Measurements from ENCODE around the gene ZC3H4.

Gene ZC3H4

DNA sequence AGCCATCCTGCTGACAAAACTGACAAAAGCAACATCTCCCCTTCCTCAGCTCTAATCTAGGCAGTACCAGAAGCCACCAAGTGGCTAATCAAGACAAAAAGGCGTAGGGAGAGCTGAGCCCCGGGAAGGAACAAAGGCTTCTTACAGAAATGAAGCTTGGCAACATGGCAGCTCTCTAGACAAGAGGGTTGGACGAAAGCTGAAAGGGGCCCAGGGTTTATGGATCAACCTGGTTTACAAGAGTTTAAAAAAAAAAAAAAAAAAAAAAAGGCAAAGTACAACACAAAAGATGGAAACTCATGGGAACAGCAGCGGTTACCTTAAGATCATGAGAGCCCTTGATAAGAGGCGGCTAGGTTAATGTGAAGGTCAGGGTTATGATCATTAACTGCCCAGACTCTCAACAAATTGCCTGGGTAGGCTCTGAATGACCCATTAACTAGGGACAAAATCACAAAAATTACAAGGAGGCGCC is 14.0 kb downstream of the ZC3H4 start:
- no peak for DNase-seq (ENCODE audit: low read depth)
- TF ChIP-seq, protein P1, sequence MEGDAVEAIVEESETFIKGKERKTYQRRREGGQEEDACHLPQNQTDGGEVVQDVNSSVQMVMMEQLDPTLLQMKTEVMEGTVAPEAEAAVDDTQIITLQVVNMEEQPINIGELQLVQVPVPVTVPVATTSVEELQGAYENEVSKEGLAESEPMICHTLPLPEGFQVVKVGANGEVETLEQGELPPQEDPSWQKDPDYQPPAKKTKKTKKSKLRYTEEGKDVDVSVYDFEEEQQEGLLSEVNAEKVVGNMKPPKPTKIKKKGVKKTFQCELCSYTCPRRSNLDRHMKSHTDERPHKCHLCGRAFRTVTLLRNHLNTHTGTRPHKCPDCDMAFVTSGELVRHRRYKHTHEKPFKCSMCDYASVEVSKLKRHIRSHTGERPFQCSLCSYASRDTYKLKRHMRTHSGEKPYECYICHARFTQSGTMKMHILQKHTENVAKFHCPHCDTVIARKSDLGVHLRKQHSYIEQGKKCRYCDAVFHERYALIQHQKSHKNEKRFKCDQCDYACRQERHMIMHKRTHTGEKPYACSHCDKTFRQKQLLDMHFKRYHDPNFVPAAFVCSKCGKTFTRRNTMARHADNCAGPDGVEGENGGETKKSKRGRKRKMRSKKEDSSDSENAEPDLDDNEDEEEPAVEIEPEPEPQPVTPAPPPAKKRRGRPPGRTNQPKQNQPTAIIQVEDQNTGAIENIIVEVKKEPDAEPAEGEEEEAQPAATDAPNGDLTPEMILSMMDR (conservative IDR thresholded peaks at IDR 0.05; ENCODE audit: low read depth, low read length) = no peak
- no peak overlapping the region for H3K4me3 ChIP-seq (ENCODE audit: low read length)

DNA sequence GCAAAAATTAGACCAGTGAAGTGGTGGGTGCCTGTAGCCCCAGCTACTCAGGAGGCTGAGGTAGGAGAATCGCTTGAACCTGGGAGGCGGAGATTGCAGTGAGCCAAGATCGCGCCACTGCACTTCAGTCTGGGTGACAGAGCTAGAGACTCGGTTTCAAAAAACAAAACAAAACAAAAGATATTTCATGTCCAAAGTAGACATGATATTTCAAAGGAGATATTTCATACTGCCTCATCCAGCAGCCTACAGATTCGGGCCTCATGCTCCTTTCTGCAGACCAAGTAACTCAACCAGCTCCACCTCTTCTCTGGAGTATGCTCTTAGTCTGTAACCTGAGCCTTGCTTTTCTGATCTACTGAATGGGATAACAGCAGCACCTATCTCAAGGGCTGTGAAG is 15.0 kb downstream of the ZC3H4 start:
- no peak for DNase-seq (ENCODE audit: low read depth)
- H3K4me3 ChIP-seq (ENCODE audit: low read length) = no peak overlapping the region
- TF ChIP-seq, protein P1 (conservative IDR thresholded peaks at IDR 0.05; ENCODE audit: low read depth, low read length) = no peak

DNA sequence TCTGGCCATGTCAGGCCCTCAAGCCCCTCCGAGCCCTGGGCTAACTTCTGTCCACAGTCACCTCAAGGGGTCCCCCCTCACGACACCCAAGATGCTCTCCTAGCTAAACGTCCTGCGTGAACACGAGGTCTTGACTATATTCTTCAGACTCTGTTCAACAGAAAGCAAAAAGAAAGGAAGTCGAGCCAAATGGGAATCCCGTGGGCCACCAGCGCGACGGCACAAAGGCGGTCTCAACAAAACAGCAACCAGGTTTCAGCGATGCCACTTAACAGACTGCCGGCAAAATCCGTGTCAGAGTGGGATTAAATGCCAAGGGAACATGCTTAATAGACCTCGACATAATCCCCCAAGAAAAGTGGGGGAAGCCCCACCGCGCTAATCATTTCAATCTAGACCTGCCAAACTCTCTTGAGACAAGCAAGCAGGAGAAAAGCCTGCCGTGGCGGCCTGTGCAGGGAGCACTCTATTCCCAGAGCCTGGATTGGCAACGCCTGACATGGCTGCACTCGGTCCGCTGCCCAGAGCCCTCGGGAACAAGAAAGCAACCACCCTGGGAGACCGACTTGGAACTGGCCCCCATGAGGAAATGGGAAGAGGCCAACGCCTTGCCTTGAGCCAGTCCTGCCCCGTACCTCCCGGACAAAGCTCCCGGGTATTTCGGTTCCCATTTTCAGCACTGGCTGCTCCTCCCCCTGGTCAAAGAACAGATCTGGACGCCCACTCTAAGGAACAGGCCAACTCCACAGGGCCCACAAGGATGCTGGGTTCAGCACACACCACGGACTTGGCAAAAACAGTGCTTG is 16.0 kb downstream of the ZC3H4 start:
- TF ChIP-seq, protein P1 (conservative IDR thresholded peaks at IDR 0.05; ENCODE audit: low read depth, low read length) = no peak
- H3K4me3 ChIP-seq (ENCODE audit: low read length) = no peak overlapping the region
- DNase-seq (ENCODE audit: low read depth) = peak; percentile 77

DNA sequence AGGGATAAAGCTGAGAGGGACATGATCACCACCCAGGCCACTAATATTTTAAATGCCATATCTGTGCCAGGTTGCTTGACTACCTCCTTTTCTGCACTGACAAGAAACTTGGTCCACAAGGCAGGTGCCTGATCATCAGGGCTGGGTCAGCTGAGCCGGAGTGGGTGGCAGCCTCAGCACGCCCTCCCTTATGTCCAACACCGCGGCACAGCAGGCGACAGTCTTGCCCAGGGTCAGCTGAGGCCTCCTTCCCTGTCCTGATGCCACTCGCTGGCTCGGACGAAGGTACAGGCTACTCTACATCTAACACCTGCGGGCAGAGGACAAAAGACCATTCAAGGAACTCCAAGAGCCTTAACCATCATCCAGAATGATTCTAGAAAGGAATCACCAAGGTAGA is 16.9 kb downstream of the ZC3H4 start:
- TF ChIP-seq, protein P1 (conservative IDR thresholded peaks at IDR 0.05; ENCODE audit: low read depth, low read length) = no peak
- no peak overlapping the region for H3K4me3 ChIP-seq (ENCODE audit: low read length)
- DNase-seq (ENCODE audit: low read depth) = no peak

DNA sequence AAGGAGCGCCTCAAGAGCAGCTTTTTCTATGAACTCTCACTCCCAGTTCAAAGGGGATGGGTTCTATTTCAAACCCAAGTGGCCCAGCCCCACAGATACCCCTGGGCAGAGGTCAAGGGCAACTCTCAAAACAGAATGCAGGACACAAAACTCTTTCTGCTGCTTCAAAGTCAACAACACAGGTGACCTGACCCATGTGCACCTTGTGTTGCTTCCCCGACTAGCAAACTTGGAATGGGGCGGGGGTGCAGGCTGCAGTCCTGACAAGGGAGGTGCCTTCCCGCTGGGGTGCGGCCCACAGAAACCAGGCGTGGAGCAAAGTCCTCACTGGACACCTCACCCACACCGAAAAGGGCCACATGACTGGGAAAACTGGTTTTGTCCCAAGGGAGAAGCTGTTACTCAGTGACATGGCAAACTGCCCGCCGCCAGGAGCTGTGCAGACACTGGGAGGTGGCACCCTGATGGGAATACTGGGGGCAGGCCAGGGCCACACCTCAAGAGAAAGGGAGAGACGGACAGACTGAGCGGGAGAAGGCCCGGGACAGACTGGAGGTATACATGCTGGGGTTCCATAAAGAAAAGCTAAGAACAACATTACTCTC is 17.4 kb downstream of the ZC3H4 start:
- TF ChIP-seq, protein P1 (conservative IDR thresholded peaks at IDR 0.05; ENCODE audit: low read depth, low read length) = no peak

DNA sequence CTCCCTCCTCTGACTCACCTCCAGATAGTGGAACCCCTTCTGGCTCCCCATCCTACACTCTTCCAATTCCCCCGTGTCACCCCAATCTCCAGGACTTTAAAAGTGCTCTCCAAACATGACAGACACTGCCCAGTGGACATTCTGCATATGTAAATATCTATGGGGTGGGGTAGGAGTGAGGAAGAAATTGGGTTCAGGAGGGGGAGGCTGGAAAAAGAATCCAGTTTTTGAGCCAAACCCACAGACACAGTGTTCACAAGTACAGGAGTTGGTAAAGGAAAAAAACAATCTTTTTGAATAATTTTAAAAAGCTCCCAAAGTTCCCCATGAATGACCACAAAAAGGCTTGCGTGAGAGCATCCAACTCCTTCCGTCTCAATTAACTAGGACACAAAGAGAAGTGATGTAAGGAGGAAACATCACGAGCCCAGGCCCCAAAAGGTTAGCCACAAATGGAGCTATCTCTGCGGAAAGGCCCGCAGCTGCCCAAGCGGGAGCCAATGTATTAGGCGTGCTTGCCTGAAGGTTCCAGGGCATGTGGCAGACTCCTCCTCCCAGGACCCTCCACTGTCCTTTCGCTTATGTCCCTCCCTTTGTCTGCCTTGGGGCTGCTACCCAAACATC is 18.0 kb downstream of the ZC3H4 start:
- TF ChIP-seq, protein P1 (conservative IDR thresholded peaks at IDR 0.05; ENCODE audit: low read depth, low read length) = no peak
- DNase-seq (ENCODE audit: low read depth) = no peak
- no peak overlapping the region for H3K4me3 ChIP-seq (ENCODE audit: low read length)

More for the DNA sequence above, 17.4 kb downstream of the ZC3H4 start:
- DNase-seq (ENCODE audit: low read depth) = no peak
- no peak overlapping the region for H3K4me3 ChIP-seq (ENCODE audit: low read length)
